HG03196 (cell line): ENCODE results near the gene GAGE12J.
"Not testable (repeated sequence)": the region's sequence is repeated elsewhere in the genome, so short reads cannot be mapped to it uniquely, and the experiment has no call there.

Source experiments
- ATAC-seq: cut with Tn5 transposase; IDR thresholded peaks from one replicate; pipeline ENCODE4 v1.9.1; 2021; ENCODE audit not compliant: unreplicated experiment

The GAGE12J gene, protein sequence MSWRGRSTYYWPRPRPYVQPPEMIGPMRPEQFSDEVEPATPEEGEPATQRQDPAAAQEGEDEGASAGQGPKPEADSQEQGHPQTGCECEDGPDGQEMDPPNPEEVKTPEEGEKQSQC

DNA sequence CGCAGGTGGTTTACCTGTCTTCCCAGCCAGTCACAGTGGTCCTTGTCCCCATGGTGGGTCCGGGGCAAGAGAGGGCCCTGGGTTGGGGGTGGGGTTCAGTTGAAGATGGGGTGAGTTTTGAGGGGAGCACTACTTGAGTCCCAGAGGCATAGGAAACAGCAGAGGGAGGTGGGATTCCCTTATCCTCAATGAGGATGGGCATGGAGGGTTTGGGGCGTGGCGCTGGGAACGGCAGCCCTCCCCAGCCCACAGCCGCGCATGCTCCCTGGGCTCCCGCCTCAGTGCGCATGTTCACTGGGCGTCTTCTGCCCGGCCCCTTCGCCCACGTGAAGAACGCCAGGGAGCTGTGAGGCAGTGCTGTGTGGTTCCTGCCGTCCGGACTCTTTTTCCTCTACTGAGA is at the start of gene GAGE12J:
TSS of gene GAGE12J (plus strand) at position 301 of the 400 bp plus-strand sequence. CDS start 1,157 bp downstream, outside the sequence.
- ATAC-seq = not testable (repeated sequence)

DNA sequence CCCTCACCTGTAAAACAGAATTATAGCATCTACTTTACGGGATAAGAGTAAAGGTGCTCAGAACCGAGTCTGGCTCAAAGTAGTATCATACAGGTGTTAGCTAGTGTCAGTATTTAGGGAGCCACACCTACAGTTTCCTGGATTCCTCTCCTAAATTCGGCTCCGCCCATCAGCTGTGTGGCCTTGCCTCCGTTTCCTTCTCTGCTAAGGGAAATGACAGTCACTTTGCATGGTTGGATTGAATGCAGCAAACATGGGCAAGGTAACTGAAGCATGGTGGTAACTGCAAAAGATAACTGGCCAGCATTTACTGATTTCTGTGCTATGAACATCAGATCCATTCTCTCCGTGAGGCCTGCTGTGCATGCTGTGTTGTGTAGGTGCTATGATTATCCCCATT is 49.4 kb upstream of the GAGE12J start:
- ATAC-seq = no peak

DNA sequence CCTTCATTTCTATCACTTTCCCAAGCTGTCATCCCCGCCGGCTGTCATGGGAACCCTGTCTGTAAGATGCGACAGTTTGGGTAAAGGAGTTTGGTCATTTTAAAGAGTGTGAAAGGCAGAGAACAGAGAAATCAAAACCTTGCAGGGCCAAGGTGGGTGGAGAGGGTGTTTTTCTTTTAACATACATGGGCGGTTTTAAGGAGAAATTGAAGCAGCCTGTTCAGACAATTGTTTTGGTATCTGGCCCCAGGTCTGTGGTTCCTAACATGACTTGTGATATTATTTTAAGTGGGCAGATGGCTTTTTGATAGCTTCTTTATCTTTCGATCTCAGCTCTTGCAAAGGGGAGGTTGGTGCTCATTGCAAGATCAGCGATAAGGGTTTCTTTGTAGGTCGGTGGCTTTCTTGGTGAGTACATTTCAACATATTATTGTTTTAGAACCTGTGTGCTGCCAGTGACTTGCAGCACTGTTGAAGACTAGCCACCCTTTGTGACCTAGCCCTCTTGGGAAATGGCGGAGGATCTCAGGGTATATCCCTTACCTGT is 48.6 kb upstream of the GAGE12J start:
- ATAC-seq = no peak

DNA sequence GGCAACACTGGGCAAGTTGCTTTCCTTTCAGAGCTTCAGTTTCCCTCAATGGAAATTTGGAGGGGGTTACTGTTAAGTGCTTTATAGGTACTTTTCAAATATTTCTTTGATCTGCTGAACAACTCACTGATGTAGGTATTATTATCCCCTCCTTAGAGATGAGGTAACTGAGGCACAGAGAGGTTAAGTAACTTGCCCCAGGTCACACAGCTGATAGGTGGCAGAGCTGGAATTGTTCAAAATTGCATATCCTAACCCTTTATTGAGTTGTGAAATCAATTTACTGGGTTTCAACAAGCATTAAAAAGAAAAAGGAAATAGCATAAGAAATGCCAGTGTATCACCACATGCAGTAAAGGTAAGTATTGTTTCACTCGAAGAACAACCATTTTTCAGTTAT is 45.6 kb upstream of the GAGE12J start:
- ATAC-seq = no peak

DNA sequence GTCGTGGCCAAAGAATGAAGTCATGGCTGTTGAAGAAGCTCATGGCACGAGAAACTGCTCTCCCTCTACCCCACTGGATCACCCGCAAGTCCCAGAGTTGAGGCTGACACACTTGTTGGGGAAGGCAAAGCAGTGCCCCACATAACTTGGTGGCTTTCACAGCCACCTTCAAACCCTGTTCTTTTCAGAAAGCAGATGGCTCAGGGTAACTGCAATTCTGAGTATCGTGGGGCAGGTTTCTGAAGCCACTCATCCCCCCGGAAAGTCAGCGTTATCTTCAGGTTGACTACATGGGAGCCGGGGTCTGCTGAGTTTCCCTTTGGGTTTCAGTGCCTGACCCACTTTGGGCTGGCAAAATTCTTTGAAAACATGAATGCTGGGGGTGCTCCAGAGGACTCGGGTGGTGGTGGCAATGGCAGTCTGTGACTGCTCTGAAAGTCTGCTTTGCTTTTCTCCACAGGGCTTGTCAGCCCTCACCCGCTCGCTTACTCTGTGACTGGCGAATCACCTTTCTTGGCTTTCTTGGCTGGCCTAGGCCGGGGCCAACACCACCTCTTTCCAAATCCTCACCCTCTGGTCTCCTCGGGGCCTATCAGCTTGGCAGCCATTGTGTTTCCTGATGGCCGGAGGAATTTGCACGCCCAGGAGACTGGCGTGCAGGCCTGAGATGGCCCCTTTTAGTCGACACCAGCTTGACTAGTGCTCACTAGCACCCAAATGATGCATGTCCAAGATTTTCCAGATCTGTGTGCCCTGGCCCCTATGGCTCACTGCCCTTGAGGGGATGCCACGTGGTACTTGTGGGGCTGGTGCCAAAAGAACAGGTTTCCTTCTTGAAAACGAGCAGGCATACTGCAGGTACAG is 44.9 kb upstream of the GAGE12J start:
- ATAC-seq = no peak

DNA sequence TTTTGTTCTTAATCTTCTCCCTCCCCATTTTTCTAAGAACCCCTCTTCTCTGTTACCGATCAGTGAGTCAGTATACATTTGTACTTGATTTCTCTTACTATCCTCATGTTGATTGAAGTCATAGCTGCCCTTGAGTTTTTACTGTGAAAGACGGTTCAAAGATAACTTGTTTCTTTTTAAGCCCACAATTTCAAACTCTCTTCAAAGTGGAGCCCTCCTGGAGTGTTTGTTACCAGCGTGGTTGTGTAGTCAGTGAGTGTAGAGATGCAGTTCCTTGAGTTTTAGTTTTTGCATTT is 44.4 kb upstream of the GAGE12J start:
- ATAC-seq = no peak

DNA sequence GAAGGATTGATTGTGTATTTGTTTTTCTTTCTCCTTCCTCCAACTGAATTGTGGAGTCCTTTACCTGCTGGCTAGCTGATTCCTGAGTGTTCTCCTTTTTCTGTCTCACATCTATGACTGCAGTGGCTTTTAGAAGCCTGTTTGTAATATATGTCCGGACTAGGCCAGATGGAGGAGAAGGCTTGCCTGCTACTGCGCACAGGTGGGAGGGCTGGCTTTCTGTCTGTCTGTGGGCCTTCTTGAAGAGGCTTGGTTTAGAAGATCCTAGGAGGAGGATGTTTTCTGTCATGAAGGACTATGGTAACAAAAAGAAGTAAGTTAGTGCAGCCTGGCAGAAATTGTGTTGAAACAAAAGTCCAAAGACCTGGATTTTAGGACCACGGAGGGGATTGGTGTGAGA is 43.8 kb upstream of the GAGE12J start:
- no peak for ATAC-seq

DNA sequence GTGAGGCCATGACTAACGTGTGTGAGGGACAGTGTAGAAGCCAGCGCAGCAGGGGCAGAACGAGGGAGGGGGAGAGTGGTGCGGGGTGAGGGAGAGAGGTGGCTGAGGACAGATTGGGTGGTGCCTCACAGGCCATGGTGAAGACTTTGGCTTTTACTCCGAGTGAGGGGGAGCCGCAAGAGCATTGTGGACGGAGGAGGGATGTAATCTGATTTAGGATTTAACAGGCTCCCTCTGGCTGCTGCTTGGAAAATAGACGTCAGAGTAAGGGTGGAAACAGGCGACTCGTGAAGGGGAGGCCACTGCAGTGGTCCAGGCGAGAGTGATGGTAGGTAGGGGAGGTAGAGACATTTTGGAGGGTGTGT is 39.2 kb upstream of the GAGE12J start:
- ATAC-seq = no peak

DNA sequence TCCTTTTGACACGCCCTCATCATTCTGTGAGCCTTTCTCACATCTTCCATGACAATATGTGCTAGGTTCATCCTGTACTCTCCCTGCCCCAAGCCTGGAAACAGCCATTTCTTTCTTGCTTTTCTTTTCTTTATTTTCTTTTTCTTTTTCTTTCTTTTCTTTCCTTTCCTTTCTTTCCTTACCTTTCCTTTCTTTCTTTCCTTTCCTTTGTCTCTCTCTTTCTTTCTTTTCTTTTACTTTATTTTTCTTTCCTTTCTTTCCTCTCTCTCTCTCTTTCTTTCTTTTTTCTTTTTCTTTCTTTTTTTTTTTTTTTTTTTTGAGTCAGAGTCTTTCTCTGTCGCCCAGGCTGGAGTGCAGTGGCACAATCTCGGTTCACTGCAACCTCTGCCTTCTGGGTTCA is 37.6 kb upstream of the GAGE12J start:
- ATAC-seq = no peak

DNA sequence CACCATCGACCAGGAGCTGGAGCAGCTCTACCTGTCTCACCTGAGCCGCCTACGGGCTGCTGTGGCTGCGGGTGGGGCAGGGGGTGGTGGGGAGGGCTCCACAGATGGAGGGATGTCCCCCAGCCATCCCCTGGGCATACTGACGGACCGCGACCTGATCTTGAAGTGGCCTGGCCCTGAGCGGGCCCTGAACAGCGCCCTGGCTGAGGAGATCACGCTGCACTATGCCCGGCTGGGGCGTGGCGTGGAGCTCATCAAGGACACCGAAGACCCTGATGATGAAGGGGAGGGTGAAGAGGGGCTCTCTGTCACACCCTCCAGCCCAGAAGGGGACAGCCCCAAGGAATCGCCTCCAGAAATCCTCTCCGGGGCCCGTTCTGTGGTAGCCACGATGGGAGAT is 35.7 kb upstream of the GAGE12J start:
- ATAC-seq = no peak

DNA sequence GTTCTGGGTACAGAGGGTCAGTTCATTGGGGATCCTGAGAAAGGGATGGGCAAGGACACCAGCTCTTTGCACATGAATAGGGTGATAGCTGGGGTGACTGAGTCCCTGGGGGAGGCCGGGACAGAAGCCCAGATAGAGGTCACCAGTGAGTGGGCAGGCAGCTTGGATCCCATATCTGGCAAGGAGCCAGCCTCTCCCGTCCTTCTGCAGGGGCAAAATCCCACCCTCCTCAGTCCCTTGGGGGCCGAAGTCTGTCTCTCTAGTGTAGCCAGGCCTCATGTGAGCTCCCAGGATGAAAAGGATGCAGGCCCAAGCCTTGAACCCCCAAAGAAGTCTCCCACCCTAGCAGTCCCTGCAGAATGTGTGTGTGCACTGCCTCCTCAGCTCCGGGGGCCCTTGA is 35.3 kb upstream of the GAGE12J start:
- ATAC-seq = no peak

DNA sequence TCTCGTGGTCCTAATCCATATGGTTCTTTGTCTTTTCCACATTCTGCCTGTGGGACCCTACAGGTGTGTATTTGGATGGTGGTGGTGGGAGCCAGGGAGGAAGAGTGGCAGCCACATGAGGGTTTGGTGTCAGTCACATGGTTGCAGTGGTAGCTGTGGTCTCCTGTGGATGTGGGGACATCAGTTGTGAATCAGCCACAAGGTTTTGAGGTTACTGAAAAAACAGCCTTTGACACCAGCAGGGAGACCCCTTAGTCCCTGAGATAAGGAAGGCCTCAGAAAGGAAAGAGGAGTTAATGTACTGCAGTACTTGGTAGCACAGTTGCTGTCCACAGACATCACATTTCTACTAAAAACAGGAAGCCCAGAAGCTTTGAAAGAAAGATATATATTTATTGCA is 34.2 kb upstream of the GAGE12J start:
- no peak for ATAC-seq

DNA sequence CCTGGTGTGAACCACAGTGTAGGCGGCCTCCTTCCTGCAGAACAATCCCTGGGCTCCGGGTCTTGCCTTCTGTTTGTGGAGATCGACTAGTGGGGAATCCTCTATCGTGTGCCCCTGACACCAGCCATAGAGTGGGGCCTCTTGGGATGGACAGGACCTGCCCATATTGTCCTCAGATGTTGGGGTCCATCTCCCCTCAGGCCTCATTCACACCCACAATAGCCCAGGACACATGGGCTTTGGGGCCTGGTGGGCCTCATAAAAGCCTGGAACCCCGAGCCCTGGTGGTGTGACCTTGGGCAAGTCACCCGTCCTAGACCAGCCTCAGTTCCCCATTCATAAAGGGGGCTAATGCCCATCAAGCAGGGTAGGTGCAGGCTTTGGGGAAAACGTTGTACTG is 31.6 kb upstream of the GAGE12J start:
- ATAC-seq = no peak

DNA sequence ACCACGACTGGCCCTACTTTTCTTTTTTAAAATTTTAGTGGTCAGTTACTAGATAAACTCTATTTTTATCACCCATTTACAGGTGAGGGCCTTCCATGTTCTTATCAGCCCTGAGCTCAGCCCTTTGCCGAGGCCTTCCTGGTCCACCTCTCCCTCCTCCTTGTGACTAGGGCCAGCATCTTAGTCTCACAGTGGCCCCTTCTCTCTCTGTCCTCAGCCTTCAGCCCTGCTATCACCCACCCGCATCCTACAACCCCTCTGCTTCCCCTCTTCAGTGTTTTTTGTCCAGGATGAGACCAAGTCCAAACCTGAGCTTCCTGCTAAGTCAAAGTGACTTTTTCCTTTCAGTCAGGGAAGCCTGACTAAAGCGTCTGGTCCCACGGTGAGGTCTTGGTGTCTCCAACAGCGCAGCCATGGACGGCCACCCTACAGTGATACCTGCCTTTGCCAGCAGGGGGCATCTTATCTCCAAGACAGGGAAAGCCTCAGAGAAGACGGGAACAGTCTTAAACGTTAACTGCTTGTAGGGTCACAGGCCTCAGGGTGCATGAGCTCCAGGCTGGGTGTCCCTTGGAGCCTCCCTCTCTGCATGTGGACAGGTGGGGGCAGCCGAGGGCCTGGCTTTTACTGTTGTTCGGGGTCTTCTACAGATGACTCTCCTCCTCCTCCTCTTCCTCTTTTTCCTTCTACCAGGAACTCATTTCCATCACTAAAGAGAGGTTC is 30.1 kb upstream of the GAGE12J start:
- peak; percentile 63 for ATAC-seq

DNA sequence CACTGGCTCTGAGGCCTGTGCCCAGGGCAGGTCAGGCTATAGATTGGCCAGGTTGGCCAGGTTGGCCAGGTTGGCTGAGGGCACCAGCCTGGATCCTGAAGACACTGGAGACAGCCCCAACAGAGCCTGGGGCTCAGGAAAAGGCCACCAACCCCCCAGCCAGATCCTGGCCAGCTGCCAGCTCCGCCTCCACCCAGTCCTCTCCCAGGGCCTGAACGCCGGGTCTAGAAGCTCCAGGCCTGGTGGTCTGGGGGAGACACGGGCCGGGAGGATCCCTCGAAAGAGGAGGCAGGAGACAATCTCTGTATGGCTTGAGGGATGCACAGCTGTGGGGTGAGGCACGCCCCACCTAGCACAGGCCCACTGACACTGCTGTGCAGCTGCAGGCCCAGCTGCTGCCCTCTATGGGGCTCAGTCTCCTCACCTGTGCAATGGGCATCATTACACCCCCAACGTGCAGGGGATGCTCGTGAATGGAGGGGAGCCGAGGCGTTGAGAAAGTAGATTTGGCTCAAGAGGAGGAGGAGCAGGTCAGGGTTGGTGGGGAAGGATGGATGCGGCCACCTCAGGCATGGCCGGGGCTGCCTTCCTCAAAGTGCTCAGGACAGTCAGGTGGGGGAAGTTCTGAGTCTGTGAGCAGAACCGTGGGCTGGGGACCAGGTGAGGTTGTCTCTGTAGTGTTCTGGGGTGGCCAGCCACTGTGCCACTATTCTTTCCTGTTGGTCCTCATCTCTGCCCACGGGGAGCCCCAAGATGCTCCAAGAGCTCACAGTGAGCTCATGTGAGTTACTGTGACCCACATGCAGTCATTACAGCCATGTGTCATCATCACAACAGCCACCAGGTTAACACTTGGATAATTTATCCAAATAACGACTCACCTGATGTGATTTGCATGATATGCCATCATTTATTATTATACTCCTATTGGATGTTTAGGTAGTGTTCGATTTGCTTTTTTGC is 29.2 kb upstream of the GAGE12J start:
- ATAC-seq = no peak

DNA sequence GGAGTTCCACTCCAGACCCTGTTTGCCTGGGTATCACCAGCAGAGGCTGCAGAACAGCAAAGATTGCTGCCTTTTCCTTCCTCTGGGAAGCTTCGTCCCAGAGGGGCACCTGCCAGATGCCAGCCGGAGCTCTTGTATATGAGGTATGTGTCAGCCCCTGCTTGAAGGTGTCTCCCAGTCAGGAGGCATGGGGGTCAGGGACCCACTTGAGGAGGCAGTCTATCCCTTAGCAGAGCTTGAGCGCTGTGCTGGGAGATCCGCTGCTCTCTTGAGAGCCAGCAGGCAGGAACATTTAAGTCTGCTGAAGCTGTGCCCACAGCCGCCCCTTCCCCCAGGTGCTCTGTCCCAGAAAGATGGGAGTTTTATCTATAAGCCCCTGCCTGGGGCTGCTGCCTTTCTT is 22.5 kb upstream of the GAGE12J start:
- not testable (repeated sequence) for ATAC-seq

DNA sequence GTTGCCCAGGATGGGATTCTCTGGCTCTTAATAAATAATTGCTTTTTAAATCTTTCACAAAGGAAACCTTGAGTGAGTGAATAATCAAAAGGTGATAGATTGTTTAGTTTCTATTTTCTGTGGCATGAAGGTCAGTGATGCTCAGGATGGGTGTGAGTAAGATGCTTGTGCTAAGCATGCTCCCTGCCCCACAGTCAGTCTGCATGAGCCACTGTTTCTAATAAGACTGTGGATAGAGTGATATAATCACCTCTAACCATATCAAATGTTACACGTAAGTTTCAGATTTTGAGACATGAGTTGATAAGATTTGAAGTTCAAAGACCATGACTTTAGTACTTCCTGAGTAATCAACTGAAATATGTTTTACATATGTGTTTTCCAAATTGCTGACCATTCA is 21.1 kb upstream of the GAGE12J start:
- ATAC-seq = no peak

DNA sequence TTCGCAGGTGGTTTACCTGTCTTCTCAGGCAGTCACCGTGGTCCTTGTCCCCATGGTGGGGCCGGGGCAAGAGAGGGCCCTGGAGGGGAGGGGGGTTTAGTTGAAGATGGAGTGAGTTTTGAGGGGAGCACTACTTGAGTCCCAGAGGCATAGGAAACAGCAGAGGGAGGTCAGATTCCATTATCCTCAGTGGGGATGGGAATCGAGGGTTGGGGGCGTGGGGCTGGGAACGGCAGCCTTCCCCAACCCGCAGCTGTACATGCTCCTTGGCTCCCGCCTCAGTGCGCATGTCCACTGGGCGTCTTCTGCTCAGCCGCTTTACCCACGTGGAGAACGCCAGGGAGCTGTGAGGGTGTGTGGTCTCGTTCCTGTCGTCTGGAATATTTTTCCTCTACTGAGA is 18.5 kb upstream of the GAGE12J start, which contains the start of gene GAGE10:
TSS of gene GAGE10 (plus strand) at position 301 of the 400 bp plus-strand sequence. CDS start 1,214 bp downstream, outside the sequence.
- no peak for ATAC-seq

DNA sequence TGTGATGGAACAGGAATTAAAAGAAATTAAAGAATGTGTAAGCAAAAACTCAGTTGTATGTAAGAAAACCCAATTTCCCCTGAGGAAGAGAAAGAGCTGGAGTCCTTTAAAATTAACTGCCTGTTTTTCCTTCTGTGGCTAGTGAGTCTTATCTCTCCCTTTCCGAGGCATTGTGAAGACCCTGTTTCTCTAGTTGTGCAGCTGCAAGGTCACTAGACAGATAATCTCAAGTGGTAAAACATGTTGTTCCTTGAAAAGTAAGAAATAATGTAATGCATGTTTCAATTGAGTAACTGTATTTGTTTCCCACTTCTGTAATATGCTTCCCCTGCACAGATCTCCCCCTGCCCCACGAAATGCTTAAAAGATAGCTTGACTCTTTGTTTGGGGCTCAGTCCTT is 14.1 kb upstream of the GAGE12J start:
- ATAC-seq = not testable (repeated sequence)

DNA sequence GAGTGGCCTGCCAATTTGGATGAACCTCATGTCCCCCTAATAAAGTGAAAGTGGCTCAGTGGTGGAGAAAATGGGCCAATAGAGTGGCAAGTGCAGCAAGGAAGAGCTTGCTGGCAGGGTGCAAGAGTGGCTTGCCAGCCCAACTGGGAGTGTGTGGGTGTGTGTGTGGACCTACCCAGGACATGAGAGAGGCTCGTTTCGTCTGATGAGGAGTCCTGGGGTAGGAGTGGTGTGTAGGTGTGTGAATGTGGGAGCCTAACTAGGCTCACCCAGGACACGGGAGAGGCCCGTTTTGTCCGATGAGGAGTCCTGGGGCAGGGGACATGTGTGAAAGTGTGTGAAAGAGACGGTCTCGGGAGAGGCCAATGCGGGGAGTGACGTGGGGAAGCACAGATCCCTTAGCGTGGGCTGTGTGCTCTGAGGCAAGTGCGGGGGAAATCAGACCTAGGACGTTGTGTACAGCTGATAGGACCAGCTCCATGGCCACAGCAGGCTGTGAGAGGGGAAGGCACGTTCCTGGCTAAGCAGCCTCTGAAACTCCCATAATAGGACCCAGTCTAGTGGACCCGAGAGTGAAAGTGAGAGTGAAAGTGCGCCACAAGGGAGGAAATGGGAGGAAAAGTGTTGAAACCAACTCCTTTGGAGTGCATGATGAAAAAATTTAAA is 13.1 kb upstream of the GAGE12J start:
- ATAC-seq = no peak
